Esophagus muscularis mucosa (tissue), 3 donors: Measurements from ENCODE around the gene TESMIN.

Experiments used
- POLR2A ChIP-seq: fragments of 450-650 bp; IDR thresholded peaks from one replicate; pipeline ENCODE4 v1.6.1; 2017; ENCODE audit warnings: antibody characterized with exemption, moderate library complexity, mild to moderate bottlenecking, low read depth
- POLR2AphosphoS5 ChIP-seq, 2 donors: sonication (generic); formaldehyde crosslinking; IDR thresholded peaks; one replicate each; pipeline ENCODE4 v1.6.1; 2017; ENCODE audit warnings: antibody characterized with exemption in 2 of 2
- TF ChIP-seq, protein P1 (sequence below), 3 experiments: fragments of 200-600 bp in 2 of 3; fragments of 450-650 bp in 1 of 3; sonication (generic) in 2 of 3; IDR thresholded peaks; one replicate each; pipeline ENCODE4 v1.5.1; 2017 to 2019; ENCODE audit warnings: antibody characterized with exemption in 3 of 3, mild to moderate bottlenecking in 2 of 3, moderate library complexity in 1 of 3

DNA sequence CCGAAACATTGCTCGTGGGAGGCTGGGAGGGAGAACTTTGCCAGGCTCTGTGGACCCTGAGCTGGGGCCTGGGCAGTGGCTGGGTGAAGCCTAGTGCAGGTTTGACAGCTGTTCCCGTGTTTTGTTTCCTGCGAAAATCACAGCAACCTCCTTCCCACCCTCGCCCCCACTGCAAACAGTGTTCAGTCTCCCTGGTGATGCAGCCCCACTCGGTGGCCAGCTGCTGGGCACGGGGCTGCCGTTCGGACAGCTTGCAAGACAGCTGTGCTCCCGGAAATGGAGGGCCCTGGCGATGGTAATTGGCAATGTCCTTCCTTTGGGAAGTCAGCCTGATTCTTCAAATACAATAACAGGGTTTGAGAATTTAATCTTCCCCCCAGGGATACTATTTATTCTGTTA is 77.3 kb downstream of the TESMIN start:
- TF ChIP-seq, protein P1, sequence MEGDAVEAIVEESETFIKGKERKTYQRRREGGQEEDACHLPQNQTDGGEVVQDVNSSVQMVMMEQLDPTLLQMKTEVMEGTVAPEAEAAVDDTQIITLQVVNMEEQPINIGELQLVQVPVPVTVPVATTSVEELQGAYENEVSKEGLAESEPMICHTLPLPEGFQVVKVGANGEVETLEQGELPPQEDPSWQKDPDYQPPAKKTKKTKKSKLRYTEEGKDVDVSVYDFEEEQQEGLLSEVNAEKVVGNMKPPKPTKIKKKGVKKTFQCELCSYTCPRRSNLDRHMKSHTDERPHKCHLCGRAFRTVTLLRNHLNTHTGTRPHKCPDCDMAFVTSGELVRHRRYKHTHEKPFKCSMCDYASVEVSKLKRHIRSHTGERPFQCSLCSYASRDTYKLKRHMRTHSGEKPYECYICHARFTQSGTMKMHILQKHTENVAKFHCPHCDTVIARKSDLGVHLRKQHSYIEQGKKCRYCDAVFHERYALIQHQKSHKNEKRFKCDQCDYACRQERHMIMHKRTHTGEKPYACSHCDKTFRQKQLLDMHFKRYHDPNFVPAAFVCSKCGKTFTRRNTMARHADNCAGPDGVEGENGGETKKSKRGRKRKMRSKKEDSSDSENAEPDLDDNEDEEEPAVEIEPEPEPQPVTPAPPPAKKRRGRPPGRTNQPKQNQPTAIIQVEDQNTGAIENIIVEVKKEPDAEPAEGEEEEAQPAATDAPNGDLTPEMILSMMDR (IDR thresholded peaks at IDR 0.05), result no peak
- no peak for TF ChIP-seq POLR2A
- TF ChIP-seq POLR2AphosphoS5 (IDR thresholded peaks at IDR 0.05), result no peak
